DOHH2 (cell line): Measurements from ENCODE around the gene RGS2.

ENCODE experiments used
- H3F3A ChIP-seq: fragments of 200-600 bp; sonication (generic), shearing (Covaris generic); 2 replicates; pipeline ENCODE4 v1.6.0; 2016; ENCODE audit warnings: antibody characterized with exemption, mild to moderate bottlenecking; ENCODE audit not compliant: control insufficient read depth, insufficient read depth
- H3K27ac ChIP-seq: fragments of 200-600 bp; sonication (generic); 2 replicates; pipeline ENCODE4 v1.5.1; 2014; ENCODE audit warnings: low read depth, mild to moderate bottlenecking, low read length, moderate library complexity
- H3K27me3 ChIP-seq: fragments of 200-600 bp; sonication (generic); 2 replicates; pipeline ENCODE4 v1.6.1; 2014; ENCODE audit warnings: mild to moderate bottlenecking, low read length, mixed read lengths; ENCODE audit not compliant: control insufficient read depth
- H3K36me3 ChIP-seq: fragments of 200-600 bp; sonication (generic); 2 replicates; pipeline ENCODE4 v1.6.1; 2014; ENCODE audit warnings: mild to moderate bottlenecking, low read length, moderate library complexity, mixed read lengths; ENCODE audit not compliant: control insufficient read depth
- H3K4me1 ChIP-seq: fragments of 200-600 bp; sonication (generic); 2 replicates; pipeline ENCODE4 v1.6.1; 2014; ENCODE audit warnings: mild to moderate bottlenecking, low read length, mixed read lengths; ENCODE audit not compliant: control insufficient read depth
- H3K4me2 ChIP-seq: fragments of 200-600 bp; sonication (generic); 2 replicates; pipeline ENCODE4 v1.6.0; 2014; ENCODE audit warnings: mild to moderate bottlenecking, low read length, moderate library complexity
- H3K4me3 ChIP-seq: fragments of 200-600 bp; sonication (generic); 2 replicates; pipeline ENCODE4 v1.5.1; 2014; ENCODE audit warnings: mild to moderate bottlenecking, low read length, mixed read lengths
- H3K79me2 ChIP-seq: fragments of 200-600 bp; sonication (generic); 2 replicates; pipeline ENCODE4 v1.6.1; 2014; ENCODE audit warnings: mild to moderate bottlenecking, low read length, mixed read lengths; ENCODE audit not compliant: control insufficient read depth
- H3K9me2 ChIP-seq: fragments of 200-600 bp; sonication (generic); replicated peaks from 2 replicates; pipeline ENCODE4 v1.6.1; 2014; ENCODE audit warnings: mild to moderate bottlenecking, low read length, mixed read lengths; ENCODE audit not compliant: control insufficient read depth
- H3K9me3 ChIP-seq: fragments of 200-600 bp; sonication (generic); 2 replicates; pipeline ENCODE4 v1.6.1; 2014; ENCODE audit warnings: antibody characterized with exemption, low read length, mixed read lengths; ENCODE audit not compliant: control insufficient read depth, insufficient read depth
- H4K20me1 ChIP-seq: fragments of 200-600 bp; sonication (generic); 2 replicates; pipeline ENCODE4 v1.6.0; 2014; ENCODE audit warnings: low read depth, mild to moderate bottlenecking, antibody characterized with exemption, low read length, moderate library complexity; ENCODE audit not compliant: control insufficient read depth, insufficient read depth
- CTCF ChIP-seq: fragments of 200-600 bp; sonication (generic); IDR thresholded peaks from one replicate; pipeline ENCODE4 v1.5.1; 2014; ENCODE audit warnings: antibody characterized with exemption, mild to moderate bottlenecking, low read depth, low read length; ENCODE audit not compliant: poor library complexity, severe bottlenecking
- EZH2phosphoT487 ChIP-seq: fragments of 200-600 bp; sonication (generic); IDR thresholded peaks from 2 replicates; pipeline ENCODE4 v1.6.1; 2017; ENCODE audit warnings: borderline replicate concordance, mild to moderate bottlenecking, antibody characterized with exemption, low read length, moderate library complexity, mixed read lengths

Gene RGS2

GRCh38 chr1:192808518-192809306, at the start of gene RGS2:
Gene RGS2, plus strand, starts transcription at chr1:192809039. Its CDS starts 33 bp downstream, at chr1:192809072.
- Histone ChIP-seq H3K36me3 (peaks cover 25% of the 10 kb centered on the region), H3K27ac (peak within 1 kb of the TSS; percentile 83), H4K20me1 (0 out of 2 replicates have a peak, but pooled peaks cover 8% of the 10 kb centered on the region), H3K4me1 (peaks cover 48% of the 10 kb centered on the region), H3K79me2 (peaks cover 16% of the 10 kb centered on the region), H3K9me2 (no peaks in the 10 kb centered on the region), H3K27me3 (no peaks in the 10 kb centered on the region), H3K4me3 (peak within 1 kb of the TSS; percentile 92), H3K9me3 (no peaks in the 10 kb centered on the region), H3K4me2 (peak within 1 kb of the TSS; percentile 85), H3F3A (peaks cover 23% of the 10 kb centered on the region)
- TF ChIP-seq CTCF (peak; percentile 42), EZH2phosphoT487 (no peak)

GRCh38 chr1:192759104-192759503, 49.7 kb upstream of the RGS2 start:
- Histone ChIP-seq H3K9me3 (no peaks in the 10 kb centered on the region), H3K4me1 (no peaks in the 10 kb centered on the region), H3K36me3 (no peaks in the 10 kb centered on the region), H3K79me2 (no peaks in the 10 kb centered on the region), H3K27ac (no peak overlapping the region), H3K4me3 (no peak overlapping the region), H3K9me2 (no peaks in the 10 kb centered on the region), H4K20me1 (no peaks in the 10 kb centered on the region), H3K4me2 (no peak overlapping the region), H3F3A (no peaks in the 10 kb centered on the region), H3K27me3 (no peaks in the 10 kb centered on the region)
- TF ChIP-seq EZH2phosphoT487 = no peak
- no peak for TF ChIP-seq CTCF

GRCh38 chr1:192762265-192762664, 46.6 kb upstream of the RGS2 start:
- Histone ChIP-seq H3K9me3 (no peaks in the 10 kb centered on the region), H3K27ac (no peak overlapping the region), H3K4me1 (no peaks in the 10 kb centered on the region), H3K79me2 (no peaks in the 10 kb centered on the region), H3K4me3 (no peak overlapping the region), H3K9me2 (no peaks in the 10 kb centered on the region), H3K4me2 (no peak overlapping the region), H3F3A (no peaks in the 10 kb centered on the region), H3K27me3 (no peaks in the 10 kb centered on the region), H3K36me3 (no peaks in the 10 kb centered on the region), H4K20me1 (no peaks in the 10 kb centered on the region)
- no peak for TF ChIP-seq EZH2phosphoT487
- no peak for TF ChIP-seq CTCF
